H9 (cell line): ENCODE results near the gene DPM2. TPM values are rescaled to one million over a fixed set of nuclear protein-coding genes. Genes with fewer than 3 reads are reported as not detected.

Source experiments
- DNase-seq: peaks from one replicate; pipeline ENCODE4 v3.0.0-alpha.2; 2017
- H2AFZ ChIP-seq: one replicate; pipeline ENCODE4 v1.6.1; 2013; ENCODE audit warnings: mild to moderate bottlenecking, low read length, control low read depth, moderate library complexity
- H2AK5ac ChIP-seq: 2 replicates; pipeline ENCODE4 v1.6.1; 2013; ENCODE audit warnings: low read length, control low read depth, mixed read lengths; ENCODE audit not compliant: insufficient read length
- H2BK120ac ChIP-seq: one replicate; pipeline ENCODE4 v1.6.1; 2013; ENCODE audit warnings: low read depth, mild to moderate bottlenecking, low read length, control low read depth, inconsistent platforms; ENCODE audit not compliant: poor library complexity, severe bottlenecking
- H2BK12ac ChIP-seq: 2 replicates; pipeline ENCODE4 v1.6.1; 2013; ENCODE audit warnings: low read length, control low read depth, mixed read lengths, low read depth; ENCODE audit not compliant: insufficient read length
- H2BK15ac ChIP-seq: 2 replicates; pipeline ENCODE4 v1.6.1; 2013; ENCODE audit warnings: low read depth, low read length, control low read depth
- H2BK20ac ChIP-seq: one replicate; pipeline ENCODE4 v1.6.1; 2013; ENCODE audit warnings: low read depth, mild to moderate bottlenecking, low read length, control low read depth, inconsistent platforms; ENCODE audit not compliant: poor library complexity, severe bottlenecking
- H2BK5ac ChIP-seq: 2 replicates; pipeline ENCODE4 v1.6.1; 2013; ENCODE audit warnings: low read length, control low read depth, mixed read lengths; ENCODE audit not compliant: insufficient read length
- H3K14ac ChIP-seq: 2 replicates; pipeline ENCODE4 v1.6.1; 2013; ENCODE audit warnings: low read length, control low read depth; ENCODE audit not compliant: insufficient read depth
- H3K18ac ChIP-seq: 2 replicates; pipeline ENCODE4 v1.6.1; 2013; ENCODE audit warnings: low read depth, mild to moderate bottlenecking, mixed read lengths, low read length, control low read depth; ENCODE audit not compliant: insufficient read length
- H3K23ac ChIP-seq: 2 replicates; pipeline ENCODE4 v1.6.1; 2013; ENCODE audit warnings: low read length, control low read depth, mixed read lengths, low read depth; ENCODE audit not compliant: insufficient read length
- H3K23me2 ChIP-seq: 2 replicates; pipeline ENCODE4 v1.6.1; 2013; ENCODE audit warnings: low read depth, mild to moderate bottlenecking, mixed read lengths, low read length, control low read depth; ENCODE audit not compliant: insufficient read length, poor library complexity, severe bottlenecking
- H3K27ac ChIP-seq: 2 replicates; pipeline ENCODE4 v1.5.1; 2013; ENCODE audit warnings: low read length, control low read depth, mixed read lengths, low read depth; ENCODE audit not compliant: insufficient read length
- H3K27me3 ChIP-seq: 2 replicates; pipeline ENCODE4 v1.6.1; 2013; ENCODE audit warnings: low read length, control low read depth, inconsistent platforms; ENCODE audit not compliant: insufficient read depth
- H3K4ac ChIP-seq: 2 replicates; pipeline ENCODE4 v1.6.1; 2013; ENCODE audit warnings: low read depth, mild to moderate bottlenecking, control low read depth, inconsistent platforms, low read length, moderate library complexity
- H3K4me1 ChIP-seq: 2 replicates; pipeline ENCODE4 v1.6.1; 2013; ENCODE audit warnings: low read length, control low read depth, inconsistent platforms; ENCODE audit not compliant: insufficient read depth
- H3K4me2 ChIP-seq: 2 replicates; pipeline ENCODE4 v1.6.1; 2013; ENCODE audit warnings: low read length, control low read depth, mixed read lengths; ENCODE audit not compliant: insufficient read length, insufficient read depth
- H3K56ac ChIP-seq: 2 replicates; pipeline ENCODE4 v1.6.1; 2013; ENCODE audit warnings: low read depth, mild to moderate bottlenecking, mixed read lengths, low read length, control low read depth; ENCODE audit not compliant: insufficient read length
- H3K79me1 ChIP-seq: 2 replicates; pipeline ENCODE4 v1.6.1; 2013; ENCODE audit warnings: low read depth, mild to moderate bottlenecking, moderate library complexity, low read length, control low read depth, inconsistent platforms; ENCODE audit not compliant: insufficient read depth, poor library complexity, severe bottlenecking
- H3K79me2 ChIP-seq: 2 replicates; pipeline ENCODE4 v1.6.1; 2013; ENCODE audit warnings: low read length, control low read depth, inconsistent platforms; ENCODE audit not compliant: insufficient read depth
- H3K9ac ChIP-seq: 2 replicates; pipeline ENCODE4 v1.6.1; 2013; ENCODE audit warnings: low read length, control low read depth, mixed read lengths; ENCODE audit not compliant: insufficient read length; ENCODE audit errors: extremely low read depth
- H3K9me3 ChIP-seq: one replicate; pipeline ENCODE4 v1.6.1; 2013; ENCODE audit warnings: low read depth, low read length, inconsistent platforms; ENCODE audit not compliant: control insufficient read depth
- H3T11ph ChIP-seq: one replicate; pipeline ENCODE4 v1.6.1; 2013; ENCODE audit warnings: mild to moderate bottlenecking, low read length, control low read depth, inconsistent platforms
- H4K20me1 ChIP-seq: one replicate; pipeline ENCODE4 v1.6.1; 2013; ENCODE audit not compliant: control insufficient read depth, insufficient read length, insufficient read depth
- H4K5ac ChIP-seq: 2 replicates; pipeline ENCODE4 v1.6.1; 2013; ENCODE audit warnings: low read depth, mild to moderate bottlenecking, mixed read lengths, low read length, control low read depth; ENCODE audit not compliant: insufficient read length
- H4K8ac ChIP-seq: replicated peaks from 2 replicates; pipeline ENCODE4 v1.6.1; 2013; ENCODE audit warnings: low read length, control low read depth, mixed read lengths, low read depth; ENCODE audit not compliant: insufficient read length
- H4K91ac ChIP-seq: 2 replicates; pipeline ENCODE4 v1.6.1; 2013; ENCODE audit warnings: low read depth, mild to moderate bottlenecking, moderate library complexity, mixed read lengths, low read length, control low read depth; ENCODE audit not compliant: insufficient read length
- H3K27ac Mint-ChIP-seq, 3 experiments: 2 replicates in 2 of 3; 3 replicates in 1 of 3; pipeline ENCODE4 v1.8.0; 2020 to 2021; ENCODE audit warnings: mixed read lengths in 3 of 3, mild to moderate bottlenecking in 1 of 3, moderate library complexity in 1 of 3
- H3K27me3 Mint-ChIP-seq: 2 replicates; pipeline ENCODE4 v1.8.0; 2021; ENCODE audit warnings: low read depth, mild to moderate bottlenecking, moderate library complexity, mixed read lengths
- H3K36me3 Mint-ChIP-seq, 3 experiments: 2 replicates in 2 of 3; 3 replicates in 1 of 3; pipeline ENCODE4 v1.8.0; 2020 to 2021; ENCODE audit warnings: low read depth in 3 of 3, mixed read lengths in 3 of 3; ENCODE audit not compliant: insufficient read depth in 1 of 3
- H3K4me1 Mint-ChIP-seq, 2 experiments: 2 replicates each; pipeline ENCODE4 v1.8.0; 2020; ENCODE audit warnings: mixed read lengths in 2 of 2
- H3K4me3 Mint-ChIP-seq, 2 experiments: 2 replicates in 1 of 2; 3 replicates in 1 of 2; pipeline ENCODE4 v1.8.0; 2020 to 2021; ENCODE audit warnings: mild to moderate bottlenecking in 2 of 2, mixed read lengths in 2 of 2, moderate library complexity in 1 of 2
- H3K9me3 Mint-ChIP-seq, 2 experiments: 2 replicates in 1 of 2; 3 replicates in 1 of 2; pipeline ENCODE4 v1.8.0; 2020; ENCODE audit warnings: mild to moderate bottlenecking in 2 of 2, mixed read lengths in 2 of 2, moderate library complexity in 1 of 2
- WGBS: extraction: QIAGEN DNeasy Blood & Tissue Kit; methylation state at CpG from one replicate; pipeline ENCODE4 v1.1.7; 2013; ENCODE audit warnings: missing lambda C conversion rate, low lambda C conversion rate, mixed read lengths; ENCODE audit not compliant: insufficient read length; ENCODE audit errors: extremely low coverage; 5-methylcytosine and 5-hydroxymethylcytosine counted together
- total RNA-seq: library from RNA; stranded (reverse); gene quantifications from 2 replicates; pipeline ENCODE4 v1.2.1, GENCODE V29; 2021
- TF ChIP-seq, protein P1 (sequence below): fragments of 200-600 bp; sonication (generic); conservative IDR thresholded peaks from 3 replicates; pipeline ENCODE4 v1.8.0; 2021; ENCODE audit warnings: antibody characterized with exemption, mild to moderate bottlenecking

Gene DPM2
- total RNA-seq, 1 experiment from 2014 or later: 46.1 TPM

DNA sequence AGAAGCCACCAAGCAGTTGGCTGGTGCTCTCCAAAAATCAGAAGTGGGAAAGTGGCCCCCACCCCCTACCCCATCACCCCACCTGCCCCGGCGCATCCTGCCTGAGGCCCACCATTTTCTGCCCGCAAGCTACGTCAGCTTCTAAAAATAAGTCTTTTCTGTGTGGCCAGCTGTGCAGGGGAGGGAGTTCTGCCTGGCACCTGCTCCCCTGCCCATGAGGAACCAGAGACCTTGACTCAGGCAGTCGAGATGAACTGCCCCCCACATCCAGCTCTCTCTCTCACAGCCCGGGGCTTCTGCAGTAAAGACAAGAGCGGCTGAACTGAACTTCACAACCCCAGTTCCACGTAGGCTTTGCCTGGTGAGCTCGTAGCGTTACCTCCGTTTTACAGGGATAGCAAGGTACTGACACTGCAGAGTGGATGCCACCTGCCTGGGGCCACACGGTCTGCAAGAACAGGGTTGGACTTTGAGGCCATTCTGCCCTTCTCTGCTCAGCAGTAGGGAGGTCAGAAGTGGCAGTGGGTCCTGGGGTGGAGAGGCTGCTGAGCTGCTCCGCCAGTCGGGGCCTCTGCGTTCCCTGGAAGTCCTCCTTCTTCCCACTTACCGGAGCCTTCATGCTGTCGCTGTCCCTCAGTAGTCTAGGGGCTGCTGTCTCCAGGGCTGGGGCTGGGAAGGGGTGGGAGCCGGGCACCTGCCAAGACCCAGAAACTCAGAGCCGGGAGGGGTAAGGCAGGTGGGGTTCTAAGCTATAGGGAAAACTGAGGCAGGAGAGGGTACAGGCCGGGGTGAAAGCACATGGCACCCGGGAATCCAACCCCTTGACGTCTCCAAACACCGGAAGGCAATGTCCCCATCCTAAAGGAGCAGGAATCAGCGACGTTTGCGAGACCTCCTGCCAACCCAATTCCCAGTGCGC lies 21.6 kb downstream of the DPM2 start:
- Histone ChIP-seq H3K56ac (no peak overlapping the region), H2BK120ac (no peak overlapping the region), H3K79me2 (no peaks in the 10 kb centered on the region), H3K18ac (no peak overlapping the region), H3K23me2 (peaks cover 5% of the 10 kb centered on the region), H4K20me1 (peaks cover 2% of the 10 kb centered on the region), H4K8ac (no peak overlapping the region), H2BK20ac (no peak overlapping the region), H4K91ac (no peak overlapping the region), H2BK5ac (no peak overlapping the region), H3K4ac (no peak overlapping the region), H2BK15ac (no peak overlapping the region), H3T11ph (no peak overlapping the region), H3K9ac (no peak overlapping the region), H3K9me3 (no peaks in the 10 kb centered on the region), H3K23ac (no peak overlapping the region), H3K14ac (no peak overlapping the region), H3K27me3 (peaks cover 2% of the 10 kb centered on the region; the same call in 1 of the 2 replicates), H2AK5ac (no peak overlapping the region), H2BK12ac (no peak overlapping the region), H3K79me1 (no peaks in the 10 kb centered on the region), H3K4me1 (peaks cover 2% of the 10 kb centered on the region; the same call in 1 of the 2 replicates), H2AFZ (no peak overlapping the region), H3K4me2 (peak overlapping the region; percentile 61), H4K5ac (no peak overlapping the region), H3K27ac (no peak overlapping the region)
- Mint-ChIP-seq H3K27ac (peak overlapping the region in 1 of 3 experiments; percentile 62; a peak in 1 of 7 replicates), H3K4me1 (peaks cover 15 to 17% of the 10 kb centered on the region in 2 experiments), H3K36me3 (peaks cover 7 to 15% (median 7%) of the 10 kb centered on the region in 3 experiments), H3K27me3 (peaks cover 13% of the 10 kb centered on the region), H3K4me3 (peak overlapping the region; percentile 67 to 88), H3K9me3 (no peaks in the 10 kb centered on the region; a peak in 1 of 5 replicates)
- TF ChIP-seq, protein P1, sequence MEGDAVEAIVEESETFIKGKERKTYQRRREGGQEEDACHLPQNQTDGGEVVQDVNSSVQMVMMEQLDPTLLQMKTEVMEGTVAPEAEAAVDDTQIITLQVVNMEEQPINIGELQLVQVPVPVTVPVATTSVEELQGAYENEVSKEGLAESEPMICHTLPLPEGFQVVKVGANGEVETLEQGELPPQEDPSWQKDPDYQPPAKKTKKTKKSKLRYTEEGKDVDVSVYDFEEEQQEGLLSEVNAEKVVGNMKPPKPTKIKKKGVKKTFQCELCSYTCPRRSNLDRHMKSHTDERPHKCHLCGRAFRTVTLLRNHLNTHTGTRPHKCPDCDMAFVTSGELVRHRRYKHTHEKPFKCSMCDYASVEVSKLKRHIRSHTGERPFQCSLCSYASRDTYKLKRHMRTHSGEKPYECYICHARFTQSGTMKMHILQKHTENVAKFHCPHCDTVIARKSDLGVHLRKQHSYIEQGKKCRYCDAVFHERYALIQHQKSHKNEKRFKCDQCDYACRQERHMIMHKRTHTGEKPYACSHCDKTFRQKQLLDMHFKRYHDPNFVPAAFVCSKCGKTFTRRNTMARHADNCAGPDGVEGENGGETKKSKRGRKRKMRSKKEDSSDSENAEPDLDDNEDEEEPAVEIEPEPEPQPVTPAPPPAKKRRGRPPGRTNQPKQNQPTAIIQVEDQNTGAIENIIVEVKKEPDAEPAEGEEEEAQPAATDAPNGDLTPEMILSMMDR: no peak
- WGBS: no CpG with 5 or more reads among the region's 27 CpGs
- DNase-seq: no peak
